HG02840 (cell line): ENCODE measurements around the gene RPS15.

Experiments used
- ATAC-seq: cut with Tn5 transposase; IDR thresholded peaks from one replicate; pipeline ENCODE4 v1.9.1; 2021; ENCODE audit warnings: mild to moderate bottlenecking, moderate library complexity, moderate number of reproducible peaks; ENCODE audit not compliant: unreplicated experiment, low FRiP score

Gene RPS15

GRCh38 chr19:1438035-1438932, at the start of gene RPS15:
TSS of gene RPS15 (plus strand) at chr19:1438396. CDS start at chr19:1438426, 30 bp downstream.
- peak; percentile 78 for ATAC-seq

- no peak for ATAC-seq
These were observed 49.6 kb upstream of the RPS15 start for GRCh38 chr19:1388637-1389026.

GRCh38 chr19:1389033-1389940, 48.9 kb upstream of the RPS15 start:
- no peak for ATAC-seq

GRCh38 chr19:1390890-1391423, 47.2 kb upstream of the RPS15 start:
- ATAC-seq, result no peak

GRCh38 chr19:1392407-1392806, 45.8 kb upstream of the RPS15 start:
- no peak for ATAC-seq

GRCh38 chr19:1392939-1393530, 45.2 kb upstream of the RPS15 start:
- ATAC-seq, result no peak

- no peak for ATAC-seq
These were observed 44.4 kb upstream of the RPS15 start for GRCh38 chr19:1393841-1394240.

GRCh38 chr19:1394252-1395193, 43.7 kb upstream of the RPS15 start:
- no peak for ATAC-seq

GRCh38 chr19:1395194-1396018, 42.8 kb upstream of the RPS15 start:
- ATAC-seq, result no peak

- ATAC-seq, result no peak
These were observed 42.0 kb upstream of the RPS15 start for GRCh38 chr19:1396019-1396767.

GRCh38 chr19:1396768-1397679, 41.2 kb upstream of the RPS15 start:
- ATAC-seq, result no peak

- ATAC-seq, result no peak
These were observed 40.4 kb upstream of the RPS15 start for GRCh38 chr19:1397838-1398237.

GRCh38 chr19:1399079-1399478, 39.1 kb upstream of the RPS15 start:
- no peak for ATAC-seq

GRCh38 chr19:1399745-1400144, 38.5 kb upstream of the RPS15 start:
- no peak for ATAC-seq

GRCh38 chr19:1400281-1401137, 37.7 kb upstream of the RPS15 start:
- ATAC-seq, result no peak
